ENCODE data around the gene MRE11. TPM values are rescaled to one million over a fixed set of nuclear protein-coding genes. Genes with fewer than 3 reads are reported as not detected.

MRE11 gene
- total and polyA plus RNA-seq, 9 donors, result 5.6 to 23.5 (median 18.4) TPM

DNA sequence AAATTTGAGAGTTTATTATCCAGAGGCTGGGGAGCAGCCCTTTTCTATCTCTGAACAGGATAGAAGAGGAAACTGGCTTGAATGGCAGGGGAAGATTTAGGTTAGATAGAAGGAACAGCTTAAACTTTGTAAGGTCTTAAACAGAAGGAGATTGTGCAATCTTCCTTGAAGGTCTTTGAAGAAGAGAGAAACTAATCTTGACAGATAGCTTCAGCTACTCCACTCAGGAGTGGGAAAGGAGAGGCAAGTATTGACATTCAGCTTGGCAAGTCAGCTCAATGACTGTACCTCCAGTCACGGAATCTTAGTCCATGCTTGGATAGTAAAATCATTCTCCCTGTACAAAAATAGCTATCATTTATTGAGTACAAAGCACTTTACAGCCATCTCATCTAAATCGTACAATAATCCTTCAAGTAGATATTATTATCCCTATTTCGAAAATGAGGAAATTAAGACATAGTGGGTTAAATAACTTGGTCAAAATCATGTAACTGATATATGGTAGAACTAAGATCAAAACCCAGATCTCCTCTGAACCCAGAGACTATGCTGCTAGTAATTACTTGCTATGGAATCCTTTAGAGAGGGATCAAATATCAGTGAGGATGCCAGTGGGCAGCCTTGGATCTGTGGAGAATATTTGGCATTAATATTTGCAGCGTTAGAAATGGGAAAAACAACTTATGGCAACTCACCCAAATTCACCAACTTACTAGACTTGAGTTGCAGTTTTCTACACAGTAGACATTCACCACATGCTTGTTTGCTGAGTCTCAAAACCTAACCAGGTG is 33.2 kb upstream of the MRE11 start:
- TF ChIP-seq POLR2A (IDR thresholded peaks at IDR 0.05), result no peak
- TF ChIP-seq EP300 (IDR thresholded peaks at IDR 0.05), result no peak
- TF ChIP-seq, protein P1, sequence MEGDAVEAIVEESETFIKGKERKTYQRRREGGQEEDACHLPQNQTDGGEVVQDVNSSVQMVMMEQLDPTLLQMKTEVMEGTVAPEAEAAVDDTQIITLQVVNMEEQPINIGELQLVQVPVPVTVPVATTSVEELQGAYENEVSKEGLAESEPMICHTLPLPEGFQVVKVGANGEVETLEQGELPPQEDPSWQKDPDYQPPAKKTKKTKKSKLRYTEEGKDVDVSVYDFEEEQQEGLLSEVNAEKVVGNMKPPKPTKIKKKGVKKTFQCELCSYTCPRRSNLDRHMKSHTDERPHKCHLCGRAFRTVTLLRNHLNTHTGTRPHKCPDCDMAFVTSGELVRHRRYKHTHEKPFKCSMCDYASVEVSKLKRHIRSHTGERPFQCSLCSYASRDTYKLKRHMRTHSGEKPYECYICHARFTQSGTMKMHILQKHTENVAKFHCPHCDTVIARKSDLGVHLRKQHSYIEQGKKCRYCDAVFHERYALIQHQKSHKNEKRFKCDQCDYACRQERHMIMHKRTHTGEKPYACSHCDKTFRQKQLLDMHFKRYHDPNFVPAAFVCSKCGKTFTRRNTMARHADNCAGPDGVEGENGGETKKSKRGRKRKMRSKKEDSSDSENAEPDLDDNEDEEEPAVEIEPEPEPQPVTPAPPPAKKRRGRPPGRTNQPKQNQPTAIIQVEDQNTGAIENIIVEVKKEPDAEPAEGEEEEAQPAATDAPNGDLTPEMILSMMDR (IDR thresholded peaks at IDR 0.05), result no peak
- intact Hi-C loops (cut with DNase I), result loop anchor here in 1 of 4 donors (10.0 kb wide), 1 partner anchor 368 kb away; no protein-coding TSS in a partner anchor
- Histone ChIP-seq H3K4me3 (no peak overlapping the region), H3K4me1 (ENCODE audit: insufficient read depth) (no peaks in the 10 kb centered on the region), H3K9me3 (no peaks in the 10 kb centered on the region), H3K36me3 (no peaks in the 10 kb centered on the region), H3K27me3 (no peaks in the 10 kb centered on the region), H3K27ac (no peak overlapping the region)
- no peak for DNase-seq
- WGBS, 3 donors, result 76 to 84% (median 78%) methylated on average over 4 of the region's 4 CpGs

- no peaks in the 10 kb centered on the region for H3K36me3 ChIP-seq
- no peaks in the 10 kb centered on the region for H3K27me3 ChIP-seq
- no peak overlapping the region for H3K27ac ChIP-seq
- H3K9me3 ChIP-seq, result no peaks in the 10 kb centered on the region
- H3K4me3 ChIP-seq, result no peak overlapping the region
- intact Hi-C loops (cut with DNase I), result loop anchor here in 1 of 4 donors (10.0 kb wide), 1 partner anchor 369 kb away; no protein-coding TSS in a partner anchor
- TF ChIP-seq POLR2A (IDR thresholded peaks at IDR 0.05), result no peak
- H3K4me1 ChIP-seq (ENCODE audit: insufficient read depth), result no peaks in the 10 kb centered on the region
- 26 to 33% (median 29%) methylated on average over 5 of the region's 5 CpGs for WGBS, 3 donors
- peak; percentile 22 to 60 (median 55) for DNase-seq
Measured at GRCh38 chr11:94525546-94526324, 32.1 kb upstream of the MRE11 start.

GRCh38 chr11:94524341-94524740 is 30.7 kb upstream of the MRE11 start:
- no peak overlapping the region for H3K27ac ChIP-seq
- no peak for DNase-seq
- no peaks in the 10 kb centered on the region for H3K27me3 ChIP-seq
- H3K4me1 ChIP-seq (ENCODE audit: insufficient read depth), result no peaks in the 10 kb centered on the region
- no peak for TF ChIP-seq POLR2A (IDR thresholded peaks at IDR 0.05)
- TF ChIP-seq EP300 (IDR thresholded peaks at IDR 0.05), result no peak
- TF ChIP-seq, protein P1 (IDR thresholded peaks at IDR 0.05), result no peak
- intact Hi-C loops (cut with DNase I), result loop anchor here in 2 of 4 donors (5.0 to 10.0 kb wide), 2 partner anchors 78 to 370 kb away; no protein-coding TSS in a partner anchor
- no peaks in the 10 kb centered on the region for H3K9me3 ChIP-seq
- H3K4me3 ChIP-seq, result no peak overlapping the region
- no peaks in the 10 kb centered on the region for H3K36me3 ChIP-seq
- 82 to 85% (median 84%) methylated on average over 1 of the region's 1 CpG for WGBS, 3 donors

GRCh38 chr11:94521684-94522083 is 28.0 kb upstream of the MRE11 start:
- no peak overlapping the region for H3K27ac ChIP-seq
- no peaks in the 10 kb centered on the region for H3K36me3 ChIP-seq
- TF ChIP-seq, protein P1 (IDR thresholded peaks at IDR 0.05), result no peak
- no peak for TF ChIP-seq EP300 (IDR thresholded peaks at IDR 0.05)
- no peak for TF ChIP-seq POLR2A (IDR thresholded peaks at IDR 0.05)
- no peak overlapping the region for H3K4me3 ChIP-seq
- no peaks in the 10 kb centered on the region for H3K27me3 ChIP-seq
- WGBS, 3 donors, result 45 to 68% (median 68%) methylated on average over 5 of the region's 5 CpGs
- no peaks in the 10 kb centered on the region for H3K4me1 ChIP-seq (ENCODE audit: insufficient read depth)
- no peaks in the 10 kb centered on the region for H3K9me3 ChIP-seq
- DNase-seq, result no peak
- intact Hi-C loops (cut with DNase I), result loop anchor here in 2 of 4 donors (5.0 to 10.0 kb wide), 2 partner anchors 81 to 373 kb away; no protein-coding TSS in a partner anchor
